GM21423 (cell line): ENCODE data around the gene ROR2.

Experiments
- ATAC-seq: cut with Tn5 transposase; IDR thresholded peaks from one replicate; pipeline ENCODE4 v1.9.1; 2021; ENCODE audit warnings: mild to moderate bottlenecking, moderate library complexity; ENCODE audit not compliant: unreplicated experiment

ROR2 gene

DNA sequence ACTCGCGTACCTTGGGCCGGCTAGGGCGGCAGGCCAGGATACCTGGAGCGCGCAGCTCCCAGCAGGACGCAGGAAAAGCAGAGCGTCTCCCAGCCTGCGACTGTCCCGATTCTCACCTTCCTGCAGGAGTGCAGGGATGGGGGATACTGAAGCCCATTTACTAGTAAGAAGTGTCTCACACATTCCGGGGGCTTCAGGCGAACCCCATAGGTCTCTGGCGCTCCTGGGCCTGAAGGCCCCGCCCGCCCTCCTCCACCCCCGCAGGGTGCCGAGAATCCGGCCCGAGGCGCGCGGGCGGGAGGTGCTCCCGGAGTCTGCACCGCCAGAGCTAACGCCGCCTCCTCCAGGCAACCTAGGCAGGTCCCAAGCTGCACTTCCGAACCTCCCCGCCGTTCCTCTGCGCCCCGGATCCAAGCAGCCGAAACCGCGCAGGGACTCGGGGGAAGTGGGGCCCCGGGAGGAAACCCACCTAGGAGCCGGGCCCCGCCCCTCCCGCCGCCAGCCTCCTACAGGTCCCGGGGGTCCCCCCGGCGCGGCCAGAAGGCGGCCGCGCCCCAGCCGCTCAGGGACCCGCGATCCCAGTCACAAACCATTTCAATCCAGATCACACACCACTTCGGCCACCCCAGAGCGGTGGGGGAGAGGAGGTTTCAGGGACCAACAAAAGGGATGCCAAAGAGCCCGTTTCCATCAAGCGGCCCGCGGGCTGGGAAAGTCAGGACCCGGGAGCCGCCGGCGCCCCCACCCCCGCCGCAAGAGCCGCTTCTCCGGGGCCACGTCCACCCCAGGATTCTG, 1.2 kb downstream of the ROR2 start:
- no peak for ATAC-seq

DNA sequence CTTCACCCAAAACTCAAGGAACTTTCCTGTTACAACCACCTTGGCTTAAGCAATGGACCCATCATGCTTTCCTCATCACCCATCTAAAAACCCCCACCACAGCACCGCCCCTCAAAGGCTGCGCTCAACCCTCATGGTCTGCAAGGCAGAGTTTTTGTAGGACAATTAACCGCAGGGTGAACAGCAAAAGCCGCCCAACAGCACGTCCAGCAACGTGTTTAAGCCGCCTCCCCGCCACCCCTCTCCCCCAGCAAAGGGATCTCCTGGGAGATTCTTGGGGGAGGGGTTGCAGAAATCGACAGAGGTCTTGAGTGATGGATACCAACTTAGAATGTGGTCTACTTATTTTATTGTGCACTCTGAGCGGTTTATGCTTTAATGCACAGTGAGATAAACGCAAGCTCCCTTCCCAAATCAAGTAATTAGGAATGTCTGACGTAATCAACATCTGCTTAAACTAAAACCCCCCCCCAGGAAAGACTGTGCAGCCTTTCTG, 1.9 kb downstream of the ROR2 start:
- no peak for ATAC-seq

DNA sequence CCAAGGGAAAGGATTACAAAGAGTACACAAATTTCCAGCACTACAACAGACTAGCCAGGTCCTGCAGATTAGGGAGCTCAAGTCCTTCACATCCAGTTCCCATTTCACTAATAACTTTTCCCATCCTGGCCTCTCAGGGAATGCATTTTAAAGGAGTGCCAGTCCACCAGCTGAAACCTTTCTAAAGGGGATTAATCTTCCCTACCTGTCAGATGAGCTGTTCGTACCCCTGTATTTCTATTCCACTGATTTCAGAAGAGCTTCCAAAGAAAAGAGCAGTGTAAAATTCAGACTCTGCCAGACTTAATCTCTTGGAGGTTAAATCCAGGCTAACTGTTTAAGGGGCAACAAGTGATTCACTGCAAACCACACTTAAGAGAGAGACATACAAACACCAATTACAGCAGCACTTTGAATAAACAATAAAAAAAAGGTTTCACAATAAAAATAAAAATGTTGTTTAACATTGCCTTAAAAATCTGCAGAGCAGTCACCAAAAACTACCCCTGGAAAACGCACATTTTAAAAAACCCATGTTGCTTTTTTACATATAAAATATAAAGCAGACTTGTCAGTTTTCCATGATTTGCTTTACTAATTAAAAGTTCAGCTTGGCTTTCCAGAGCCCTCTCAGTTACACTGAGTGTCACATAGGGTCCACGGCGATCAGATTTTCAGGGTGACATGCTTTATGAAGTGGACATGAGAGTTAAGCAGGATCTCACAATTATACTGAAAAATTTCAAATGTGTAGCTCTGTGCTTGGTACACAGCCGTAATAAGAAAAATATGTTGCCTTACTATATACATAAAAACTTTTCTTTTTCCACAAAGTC, 3.2 kb downstream of the ROR2 start:
- ATAC-seq: no peak

DNA sequence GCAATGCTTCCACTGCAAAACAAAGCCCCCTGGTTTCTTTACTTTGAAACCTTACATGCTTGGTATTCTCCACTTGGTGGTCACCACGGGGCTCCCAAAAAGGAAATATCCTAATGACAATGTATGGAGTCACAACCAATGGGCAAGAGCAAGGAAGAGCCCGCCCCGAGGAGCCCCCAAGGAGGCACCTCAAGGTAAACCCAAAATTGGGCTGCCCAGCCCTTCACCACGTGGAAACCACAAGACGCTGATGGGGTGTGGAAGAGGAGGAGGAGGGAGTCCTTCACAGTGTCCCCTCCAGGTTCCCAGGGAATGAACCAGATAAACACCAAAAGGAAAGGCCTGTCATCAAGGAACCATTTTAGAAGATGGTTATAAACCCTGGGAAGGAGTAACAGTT, 3.8 kb downstream of the ROR2 start:
- ATAC-seq: no peak

DNA sequence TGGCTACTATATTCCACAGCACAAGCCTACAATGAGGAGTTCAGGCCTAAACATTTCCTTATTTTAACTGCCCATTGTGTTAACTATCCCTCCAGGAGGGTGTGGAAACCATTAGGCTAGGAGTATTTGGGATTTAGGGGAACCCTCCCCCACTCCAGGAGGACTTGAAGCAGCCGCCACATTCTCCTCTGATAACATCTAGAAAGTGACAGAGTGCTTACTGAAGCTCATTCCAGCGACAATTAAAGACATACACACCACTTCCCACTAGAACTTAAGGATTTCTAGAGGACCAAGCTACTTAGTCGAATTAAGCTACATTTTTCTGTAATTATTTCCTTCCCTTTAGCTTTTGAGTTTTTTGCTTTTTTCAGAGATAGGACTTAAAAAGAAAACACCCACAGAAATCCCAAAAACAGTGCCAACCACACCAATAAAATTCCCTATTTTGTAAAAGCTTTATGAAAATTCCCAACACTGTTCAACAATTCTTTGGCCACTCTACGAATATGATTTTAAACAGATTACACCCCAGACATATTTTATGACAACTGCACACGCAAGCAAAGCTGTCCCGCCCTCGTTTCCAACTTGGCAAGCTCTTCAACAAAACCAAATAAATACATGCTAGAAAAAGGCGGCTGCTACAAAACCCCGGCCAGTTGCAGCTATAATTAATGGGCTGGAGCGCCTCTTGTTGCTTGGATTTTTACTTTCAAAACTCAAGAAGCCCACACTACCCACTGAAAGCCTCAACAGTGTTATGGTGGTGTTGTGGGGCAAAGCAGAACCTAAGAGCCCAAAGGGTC, 4.5 kb downstream of the ROR2 start:
- ATAC-seq: no peak

DNA sequence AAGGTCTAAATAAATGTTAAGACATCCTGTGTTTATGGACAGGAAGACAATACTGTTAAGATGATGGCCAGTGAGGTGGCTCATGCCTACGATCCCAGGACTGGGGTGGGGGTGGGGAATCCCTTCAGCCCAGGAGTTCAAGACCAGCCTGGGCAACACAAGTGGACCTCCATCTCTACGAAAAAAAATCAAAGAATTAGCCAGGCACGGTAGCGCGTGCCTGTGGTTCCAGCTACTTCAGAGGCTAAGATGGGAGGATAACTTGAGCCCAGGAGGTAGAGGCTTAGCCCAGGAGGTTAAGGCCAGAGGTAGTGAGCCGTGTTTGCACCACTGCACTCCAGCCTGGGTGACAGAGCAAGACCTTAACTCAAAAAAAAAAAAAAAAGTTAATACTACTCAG, 5.3 kb downstream of the ROR2 start:
- no peak for ATAC-seq

DNA sequence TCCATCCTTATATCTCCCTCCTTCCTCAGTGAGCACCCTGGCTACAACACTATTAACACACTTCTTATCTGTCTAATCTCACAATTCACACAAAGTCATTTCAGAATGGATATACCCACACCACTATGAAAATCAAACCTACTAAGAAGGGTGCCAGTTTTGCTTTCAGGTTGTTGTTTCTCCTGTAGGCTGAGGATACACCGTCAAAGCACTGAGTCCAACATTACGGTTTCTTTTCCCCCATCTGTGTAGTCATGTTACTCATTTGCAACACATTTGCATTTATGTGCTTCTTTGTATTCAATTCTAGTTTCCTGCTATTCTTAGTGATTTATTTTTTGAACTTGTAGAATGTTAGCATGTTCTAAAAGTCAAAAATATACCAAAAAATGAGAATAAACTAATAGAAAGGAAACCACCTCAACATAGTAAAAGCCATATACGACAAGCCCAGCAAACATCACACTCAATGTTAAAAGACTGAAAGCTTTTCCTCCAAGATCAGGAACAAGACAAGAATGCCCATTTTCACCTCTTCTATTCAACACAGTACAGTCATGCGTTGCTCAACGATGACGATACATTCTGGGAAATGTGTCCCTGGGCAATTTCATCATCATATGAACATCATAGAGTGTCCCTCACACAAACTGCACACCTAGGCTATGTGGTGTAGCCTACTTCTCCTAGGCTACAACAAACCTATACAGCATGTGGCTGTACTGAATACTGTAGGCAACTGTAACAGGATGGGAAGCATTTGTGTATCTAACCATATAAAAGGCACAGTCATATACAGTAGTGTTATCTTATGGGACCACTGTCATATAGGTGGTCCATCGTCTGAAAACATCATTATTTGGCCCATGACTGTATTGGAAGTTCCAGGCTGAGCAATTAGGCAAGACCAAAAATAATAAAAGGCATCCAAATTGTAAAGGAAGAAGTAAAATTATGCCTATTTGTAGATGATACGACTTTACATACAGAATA, 6.3 kb downstream of the ROR2 start:
- ATAC-seq: no peak

DNA sequence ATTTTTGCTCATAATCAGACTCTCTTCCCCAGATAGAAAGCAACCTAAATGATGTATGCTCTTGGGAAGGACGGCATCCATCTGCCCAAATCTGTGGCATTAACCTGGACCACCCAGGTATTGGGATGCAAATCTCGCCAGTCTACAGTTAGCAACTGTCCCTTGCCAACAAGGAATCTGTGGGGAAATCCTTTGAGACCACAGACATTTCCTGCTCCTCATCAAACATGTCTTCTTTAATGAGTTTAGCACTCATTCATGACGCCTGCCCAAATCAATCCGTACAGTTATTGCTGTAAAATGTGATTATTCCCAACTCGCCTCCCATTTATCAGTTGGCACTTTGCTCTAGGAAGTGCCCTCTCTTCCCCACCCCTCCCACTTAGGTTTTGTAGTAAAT, 7.8 kb downstream of the ROR2 start:
- ATAC-seq: no peak

DNA sequence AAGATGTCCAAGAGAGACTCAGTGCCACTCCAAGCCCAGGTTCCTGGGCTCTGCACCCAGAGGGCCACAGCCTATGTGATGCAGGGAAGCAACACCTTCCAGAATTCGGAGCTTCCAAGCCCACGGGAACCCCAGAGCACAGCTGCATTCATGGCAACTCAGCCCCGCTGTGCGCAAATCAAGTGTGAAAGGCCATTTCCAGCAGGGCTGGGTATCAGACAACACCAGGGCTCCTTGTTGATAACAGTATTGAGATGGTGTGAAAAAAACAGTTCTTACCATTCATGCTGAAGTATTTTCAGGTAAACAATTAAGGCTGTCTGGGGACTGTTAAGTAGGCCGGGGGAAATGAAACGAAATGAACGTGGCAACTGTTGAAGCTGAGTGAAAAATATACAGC, 10.1 kb downstream of the ROR2 start:
- ATAC-seq: no peak

DNA sequence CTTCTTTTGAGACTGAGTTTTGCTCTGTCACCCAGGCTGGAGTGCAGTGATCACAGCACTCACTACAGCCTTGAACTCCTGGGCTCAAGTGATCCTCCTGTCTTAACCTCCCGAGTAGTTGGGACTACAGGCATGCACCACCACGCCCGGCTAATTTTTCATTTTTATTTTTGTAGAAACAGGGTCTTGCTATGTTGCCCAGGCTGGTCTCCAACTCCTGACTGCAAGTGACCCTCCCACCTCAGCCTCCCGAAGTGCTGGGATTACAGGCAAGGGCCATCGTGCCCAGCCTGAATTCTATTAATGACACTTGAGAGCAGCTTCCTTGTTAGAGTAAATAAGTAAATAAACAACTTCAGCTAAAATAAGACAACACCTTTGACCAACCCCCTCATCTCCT, 12.3 kb downstream of the ROR2 start:
- no peak for ATAC-seq

DNA sequence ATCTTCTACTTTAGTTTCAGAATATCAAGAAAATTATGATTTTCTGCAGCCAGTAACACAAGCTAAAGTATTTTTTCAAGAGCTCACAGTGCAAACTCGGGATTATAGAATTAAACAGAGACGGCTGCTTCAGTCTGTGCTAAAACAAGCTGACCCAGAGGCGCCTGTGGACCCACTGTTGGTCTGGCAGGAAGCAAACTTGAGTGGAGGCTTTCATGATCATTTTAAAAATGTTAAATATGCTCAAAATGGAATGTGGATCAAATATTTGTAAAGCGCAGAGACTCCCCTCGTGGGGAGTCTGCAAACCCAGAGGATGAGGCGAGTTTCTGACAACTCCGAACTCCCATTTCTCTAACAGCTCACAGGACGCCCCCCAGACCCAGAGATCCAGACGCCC, 13.0 kb downstream of the ROR2 start:
- ATAC-seq: no peak

DNA sequence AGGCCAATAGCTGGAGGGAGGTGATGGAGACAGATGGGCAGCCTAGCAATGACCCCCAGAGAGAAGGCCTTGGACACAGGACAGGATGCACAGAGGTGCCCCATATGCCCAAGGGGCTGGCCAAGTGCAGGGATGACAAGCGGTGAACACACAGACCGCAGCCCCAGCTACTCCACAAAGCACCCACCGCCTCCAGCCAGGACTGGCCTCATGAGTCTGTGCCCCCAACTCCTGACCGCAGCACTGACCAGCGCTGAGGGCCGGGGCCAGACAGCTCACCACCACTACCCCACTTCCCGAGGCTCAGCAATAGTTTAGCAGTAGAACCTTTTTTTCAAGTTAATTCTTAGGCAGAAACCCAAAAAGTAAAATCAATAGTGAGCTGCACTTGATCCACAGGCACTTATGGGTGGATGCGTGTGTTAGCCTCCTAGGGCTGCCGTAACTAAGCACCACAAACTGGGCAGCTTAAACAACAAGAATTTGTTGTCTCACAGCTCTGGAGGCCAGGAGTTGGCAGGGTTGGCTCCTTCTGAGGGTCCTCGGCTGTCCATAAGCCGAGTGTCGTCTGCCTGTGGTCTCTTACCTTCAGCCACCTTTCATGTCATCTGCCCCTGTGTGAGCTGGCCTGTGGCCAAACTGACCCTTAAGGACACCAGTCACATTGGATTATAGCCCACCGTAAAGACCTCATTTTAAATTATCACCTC, 14.1 kb downstream of the ROR2 start:
- no peak for ATAC-seq

DNA sequence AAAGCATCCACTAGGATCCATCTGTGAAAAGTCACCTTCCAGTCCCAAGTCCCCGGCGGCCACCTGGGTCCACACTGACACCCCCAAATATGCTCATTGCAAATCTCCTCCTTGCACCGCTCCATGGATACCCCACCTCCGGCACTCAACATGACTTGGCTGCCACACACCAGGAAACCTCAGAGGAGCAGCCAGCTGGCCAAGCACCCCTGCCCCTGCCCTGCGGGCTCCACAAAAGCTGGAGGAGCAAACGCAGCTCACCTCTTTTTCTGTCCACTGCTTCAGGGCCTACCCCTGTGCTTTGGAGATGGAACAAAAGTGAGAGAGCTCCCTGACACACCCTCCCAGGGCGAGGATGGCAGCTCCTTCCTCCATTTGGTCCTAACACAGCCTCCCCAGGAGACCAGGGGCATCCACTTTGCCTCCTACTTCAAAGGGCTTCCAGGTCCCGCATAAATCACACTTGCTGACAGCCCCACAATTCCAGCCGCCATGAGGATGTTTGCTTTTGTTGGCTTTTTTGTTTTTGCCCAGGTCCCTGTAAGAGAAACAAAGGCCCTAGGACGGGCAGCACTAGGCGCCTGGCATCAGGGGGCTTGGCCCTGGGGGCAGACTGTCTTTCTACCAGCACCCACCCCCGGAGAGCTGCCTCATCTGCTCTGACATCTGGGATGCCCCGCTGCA, 14.8 kb downstream of the ROR2 start:
- ATAC-seq: no peak

DNA sequence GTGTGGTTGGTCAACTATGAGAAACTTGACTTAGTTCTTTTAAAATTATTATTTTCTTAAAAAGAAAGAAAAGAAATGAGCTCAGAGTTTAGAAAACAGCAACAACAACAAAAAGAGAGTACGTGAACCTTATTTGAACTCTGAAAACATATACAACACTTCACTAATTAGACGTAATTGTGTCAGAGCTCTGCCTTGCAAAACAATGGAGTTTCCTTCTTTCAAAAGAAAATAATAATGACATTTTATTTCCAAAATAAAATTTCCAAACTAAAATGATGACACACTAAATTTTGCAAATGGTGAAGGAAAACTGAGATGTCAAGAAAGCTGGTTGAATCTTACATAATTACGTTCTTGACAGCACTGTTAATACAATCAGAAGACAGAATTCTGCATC, 15.4 kb downstream of the ROR2 start:
- ATAC-seq: no peak

DNA sequence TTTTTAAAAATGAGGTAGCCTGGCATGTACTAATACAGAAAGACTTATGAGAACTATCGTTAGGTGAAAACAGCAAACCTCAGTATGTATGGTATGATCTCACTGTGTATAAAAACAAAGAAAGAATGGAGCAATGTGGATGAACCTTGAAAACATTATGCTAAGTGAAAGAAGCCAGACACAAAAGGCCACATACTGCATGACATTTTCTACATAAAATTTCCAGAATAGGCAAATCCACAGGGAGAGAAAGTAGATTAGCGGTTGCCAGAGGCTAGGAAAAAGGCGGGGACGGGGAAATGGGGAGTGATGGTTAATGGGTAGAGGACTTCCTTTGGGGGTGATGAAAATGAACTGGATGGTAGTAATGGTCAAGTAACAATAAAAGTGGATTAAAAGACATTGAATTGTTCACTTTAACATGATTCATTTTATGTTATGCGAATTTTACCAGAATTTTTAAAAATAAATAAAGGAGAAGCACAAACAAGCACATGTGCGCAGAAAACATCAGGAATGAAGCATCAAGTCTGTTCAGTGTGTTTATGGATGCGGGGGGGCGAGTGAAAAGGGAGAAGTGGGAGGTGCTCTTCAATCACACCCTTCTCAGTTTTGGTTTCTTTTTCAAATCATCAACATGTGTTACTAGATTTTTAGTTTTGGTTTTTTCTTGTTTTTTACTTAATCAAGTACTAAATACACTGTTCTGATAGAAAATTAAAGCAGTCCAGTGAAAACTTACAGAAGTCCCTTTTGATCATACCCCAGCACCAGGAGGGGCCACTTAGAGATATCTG, 16.3 kb downstream of the ROR2 start:
- ATAC-seq: no peak

DNA sequence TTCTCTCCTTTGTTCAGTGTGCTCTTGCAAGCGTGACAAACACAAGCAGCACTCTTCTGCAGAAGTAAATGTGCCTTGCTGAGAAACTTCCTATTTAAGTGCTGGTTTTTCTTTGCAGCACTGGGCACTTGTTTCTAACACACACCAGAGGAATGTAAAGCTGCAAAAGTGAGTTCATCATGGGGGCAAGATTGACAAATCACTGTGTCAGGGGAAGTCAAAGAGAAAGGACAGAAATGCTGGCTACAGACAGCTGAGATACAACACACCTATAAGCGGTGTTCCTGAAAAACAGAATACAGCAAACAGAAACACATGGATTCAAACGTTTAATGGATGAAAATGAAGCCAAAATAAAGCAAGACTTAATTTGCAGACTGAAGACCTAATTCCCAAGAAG, 19.6 kb downstream of the ROR2 start:
- ATAC-seq: no peak

DNA sequence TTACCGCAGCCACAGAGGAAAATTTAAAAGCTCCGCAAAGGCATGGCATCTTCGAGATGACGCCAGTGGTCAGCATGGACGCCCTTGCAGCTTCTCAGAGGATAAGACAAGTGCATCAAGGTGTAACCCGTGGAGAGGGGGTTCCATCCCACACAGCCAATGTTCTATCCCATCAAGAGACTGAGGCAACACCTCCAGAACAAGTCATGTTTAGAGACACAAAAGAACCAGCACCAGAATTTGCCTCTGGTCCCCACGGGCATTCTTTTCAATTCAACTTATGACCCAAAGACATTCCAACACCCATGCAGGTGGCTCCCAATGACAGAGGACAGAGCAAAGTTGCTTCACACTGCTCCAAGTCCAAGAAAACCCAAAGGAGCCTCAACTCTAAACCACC, 20.7 kb downstream of the ROR2 start:
- ATAC-seq: no peak

DNA sequence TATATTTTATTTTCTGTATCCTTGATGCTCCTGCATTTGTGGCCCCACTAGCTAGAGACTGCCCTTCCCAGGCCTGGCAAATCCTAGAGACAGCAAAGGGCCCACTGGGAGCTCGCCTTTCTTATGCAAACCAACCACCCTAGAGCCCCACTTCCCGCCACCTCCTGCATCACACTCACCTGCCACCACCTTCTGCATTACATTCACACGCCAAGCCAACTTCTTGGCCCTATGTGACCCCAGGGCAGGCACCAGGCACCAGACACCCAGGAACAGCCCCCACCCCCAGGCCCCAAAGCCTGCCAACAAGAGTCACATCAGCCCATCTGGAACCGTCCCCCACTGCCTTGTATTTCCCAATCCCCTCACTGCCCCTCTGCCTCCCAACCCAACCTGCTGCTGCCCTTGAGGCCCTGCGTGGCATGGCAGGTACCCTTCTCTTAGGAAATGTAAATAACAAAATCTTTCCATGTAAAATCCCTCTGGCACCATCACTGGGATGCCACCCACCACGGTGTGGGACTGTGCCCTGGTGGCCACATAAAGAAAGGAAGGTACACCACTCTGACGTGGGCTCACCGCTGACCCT, 22.0 kb downstream of the ROR2 start:
- no peak for ATAC-seq
